Measurements from ENCODE around the gene LPIN3.

Gene LPIN3

DNA sequence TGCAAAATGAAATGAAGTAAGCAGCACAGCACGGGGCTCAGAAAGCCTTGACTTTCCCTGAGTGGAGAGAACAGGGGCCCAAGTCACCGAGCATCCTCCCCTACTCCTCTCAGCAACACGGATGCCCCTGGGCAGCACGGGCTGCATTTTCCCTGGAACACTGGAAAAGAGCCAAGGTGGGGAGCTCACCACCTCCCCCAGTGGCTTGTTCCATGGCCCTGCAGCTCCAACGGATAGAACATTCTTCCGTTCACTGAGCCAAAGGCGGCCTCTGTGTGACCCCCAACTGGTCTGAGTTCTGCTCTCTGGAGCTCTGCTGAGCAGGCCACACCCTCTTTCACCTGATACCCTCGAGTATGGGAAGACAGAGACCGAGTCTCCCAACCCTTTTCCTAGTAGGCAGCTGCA lies 46.8 kb downstream of the LPIN3 start:
- Histone ChIP-seq H3K9me3 (ENCODE audit: insufficient read depth, low read depth, low read length) (no peaks in the 10 kb centered on the region), H3K4me3 (ENCODE audit: low read length, poor library complexity, severe bottlenecking) (no peak overlapping the region), H4K20me1 (ENCODE audit: insufficient read depth, low read length, poor library complexity, severe bottlenecking) (no peaks in the 10 kb centered on the region), H3K9me2 (replicated peaks; ENCODE audit: low read depth, low read length) (no peaks in the 10 kb centered on the region), H3K4me1 (ENCODE audit: insufficient read depth, low read length, poor library complexity, severe bottlenecking) (peaks cover 2% of the 10 kb centered on the region), H3F3A (ENCODE audit: low read depth) (no peaks in the 10 kb centered on the region), H3K4me2 (ENCODE audit: low read depth, low read length, poor library complexity, severe bottlenecking) (no peak overlapping the region), H3K79me2 (ENCODE audit: insufficient read depth, low read length) (no peaks in the 10 kb centered on the region), H3K9ac (ENCODE audit: low read depth, low read length, poor library complexity, severe bottlenecking) (no peak overlapping the region), H3K36me3 (ENCODE audit: insufficient read depth, low read length) (no peaks in the 10 kb centered on the region), H3K27me3 (ENCODE audit: insufficient read depth, low read length, poor library complexity, severe bottlenecking) (no peaks in the 10 kb centered on the region), H2AFZ (ENCODE audit: low read length) (no peak overlapping the region)
- no peak for TF ChIP-seq EZH2phosphoT487 (IDR thresholded peaks at IDR 0.05; ENCODE audit: borderline replicate concordance)
- TF ChIP-seq, protein P1, sequence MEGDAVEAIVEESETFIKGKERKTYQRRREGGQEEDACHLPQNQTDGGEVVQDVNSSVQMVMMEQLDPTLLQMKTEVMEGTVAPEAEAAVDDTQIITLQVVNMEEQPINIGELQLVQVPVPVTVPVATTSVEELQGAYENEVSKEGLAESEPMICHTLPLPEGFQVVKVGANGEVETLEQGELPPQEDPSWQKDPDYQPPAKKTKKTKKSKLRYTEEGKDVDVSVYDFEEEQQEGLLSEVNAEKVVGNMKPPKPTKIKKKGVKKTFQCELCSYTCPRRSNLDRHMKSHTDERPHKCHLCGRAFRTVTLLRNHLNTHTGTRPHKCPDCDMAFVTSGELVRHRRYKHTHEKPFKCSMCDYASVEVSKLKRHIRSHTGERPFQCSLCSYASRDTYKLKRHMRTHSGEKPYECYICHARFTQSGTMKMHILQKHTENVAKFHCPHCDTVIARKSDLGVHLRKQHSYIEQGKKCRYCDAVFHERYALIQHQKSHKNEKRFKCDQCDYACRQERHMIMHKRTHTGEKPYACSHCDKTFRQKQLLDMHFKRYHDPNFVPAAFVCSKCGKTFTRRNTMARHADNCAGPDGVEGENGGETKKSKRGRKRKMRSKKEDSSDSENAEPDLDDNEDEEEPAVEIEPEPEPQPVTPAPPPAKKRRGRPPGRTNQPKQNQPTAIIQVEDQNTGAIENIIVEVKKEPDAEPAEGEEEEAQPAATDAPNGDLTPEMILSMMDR (conservative IDR thresholded peaks at IDR 0.05; ENCODE audit: low read length), result no peak

DNA sequence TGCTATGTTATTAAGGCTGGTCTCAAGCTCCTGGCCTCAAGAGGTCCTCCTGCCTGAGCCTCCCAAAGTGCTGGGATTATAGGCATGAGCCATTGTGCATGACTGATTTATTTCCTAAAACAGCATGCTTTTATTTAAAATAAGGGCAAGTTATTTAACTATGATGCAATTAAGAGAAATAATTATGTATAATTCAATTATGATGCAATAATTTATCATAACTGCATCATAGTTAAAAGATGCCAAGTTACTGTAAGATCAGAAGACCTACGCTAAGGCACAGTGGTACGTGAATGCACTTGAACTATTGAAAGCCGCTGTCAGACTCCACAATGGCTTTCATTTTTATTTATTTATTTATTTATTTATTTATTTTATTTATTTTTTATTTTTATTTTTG lies 50.3 kb downstream of the LPIN3 start:
- H3K9me3 ChIP-seq (ENCODE audit: insufficient read depth, low read depth, low read length), result no peaks in the 10 kb centered on the region
- no peak overlapping the region for H3K4me2 ChIP-seq (ENCODE audit: low read depth, low read length, poor library complexity, severe bottlenecking)
- no peak overlapping the region for H3K9ac ChIP-seq (ENCODE audit: low read depth, low read length, poor library complexity, severe bottlenecking)

DNA sequence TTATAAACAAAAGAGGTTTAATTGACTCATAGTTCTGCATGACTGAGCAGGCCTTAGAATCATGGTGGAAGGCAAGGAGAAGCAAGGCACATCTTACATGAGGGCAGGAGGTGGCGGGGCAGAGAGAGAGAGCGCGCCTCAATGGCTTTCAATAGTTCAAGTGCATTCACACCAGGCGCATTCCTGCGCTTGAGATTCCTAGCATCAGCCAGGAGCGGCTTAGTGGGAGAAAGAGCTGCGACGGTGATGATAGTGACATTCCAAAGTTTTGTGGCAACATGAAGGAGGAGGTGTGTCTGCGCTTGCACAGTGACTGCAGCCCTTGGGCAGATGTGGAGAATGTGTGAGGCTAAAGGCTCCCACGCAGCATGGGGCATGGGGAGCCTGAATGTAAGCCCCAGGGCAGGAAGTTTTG lies 51.0 kb downstream of the LPIN3 start:
- Histone ChIP-seq H3F3A (ENCODE audit: low read depth) (no peaks in the 10 kb centered on the region), H3K4me3 (ENCODE audit: low read length, poor library complexity, severe bottlenecking) (no peak overlapping the region), H3K9me3 (ENCODE audit: insufficient read depth, low read depth, low read length) (no peaks in the 10 kb centered on the region), H3K9ac (ENCODE audit: low read depth, low read length, poor library complexity, severe bottlenecking) (no peak overlapping the region), H3K9me2 (replicated peaks; ENCODE audit: low read depth, low read length) (no peaks in the 10 kb centered on the region), H2AFZ (ENCODE audit: low read length) (no peak overlapping the region), H3K27me3 (ENCODE audit: insufficient read depth, low read length, poor library complexity, severe bottlenecking) (no peaks in the 10 kb centered on the region), H4K20me1 (ENCODE audit: insufficient read depth, low read length, poor library complexity, severe bottlenecking) (no peaks in the 10 kb centered on the region), H3K4me2 (ENCODE audit: low read depth, low read length, poor library complexity, severe bottlenecking) (no peak overlapping the region), H3K4me1 (ENCODE audit: insufficient read depth, low read length, poor library complexity, severe bottlenecking) (no peaks in the 10 kb centered on the region), H3K36me3 (ENCODE audit: insufficient read depth, low read length) (no peaks in the 10 kb centered on the region), H3K79me2 (ENCODE audit: insufficient read depth, low read length) (no peaks in the 10 kb centered on the region)
- TF ChIP-seq, protein P1 (conservative IDR thresholded peaks at IDR 0.05; ENCODE audit: low read length), result no peak
- no peak for TF ChIP-seq EZH2phosphoT487 (IDR thresholded peaks at IDR 0.05; ENCODE audit: borderline replicate concordance)

More for the DNA sequence above, 50.3 kb downstream of the LPIN3 start:
- no peaks in the 10 kb centered on the region for H4K20me1 ChIP-seq (ENCODE audit: insufficient read depth, low read length, poor library complexity, severe bottlenecking)
- no peaks in the 10 kb centered on the region for H3K9me2 ChIP-seq (replicated peaks; ENCODE audit: low read depth, low read length)
- TF ChIP-seq, protein P1 (conservative IDR thresholded peaks at IDR 0.05; ENCODE audit: low read length), result no peak
- no peak for TF ChIP-seq EZH2phosphoT487 (IDR thresholded peaks at IDR 0.05; ENCODE audit: borderline replicate concordance)
- no peaks in the 10 kb centered on the region for H3K79me2 ChIP-seq (ENCODE audit: insufficient read depth, low read length)
- no peak overlapping the region for H2AFZ ChIP-seq (ENCODE audit: low read length)
- no peaks in the 10 kb centered on the region for H3K4me1 ChIP-seq (ENCODE audit: insufficient read depth, low read length, poor library complexity, severe bottlenecking)
- no peaks in the 10 kb centered on the region for H3F3A ChIP-seq (ENCODE audit: low read depth)
- H3K27me3 ChIP-seq (ENCODE audit: insufficient read depth, low read length, poor library complexity, severe bottlenecking), result no peaks in the 10 kb centered on the region
- no peaks in the 10 kb centered on the region for H3K36me3 ChIP-seq (ENCODE audit: insufficient read depth, low read length)
- no peak overlapping the region for H3K4me3 ChIP-seq (ENCODE audit: low read length, poor library complexity, severe bottlenecking)
